T-cell (primary cell): ENCODE measurements around the gene BABAM2. TPM values are rescaled to one million over a fixed set of nuclear protein-coding genes. Genes with fewer than 3 reads are reported as not detected.
"Not testable (repeated sequence)": the region's sequence is repeated elsewhere in the genome, so short reads cannot be mapped to it uniquely, and the experiment has no call there.

Experiments
- ATAC-seq, 4 experiments: fragments of 200-7000 bp in 3 of 4; fragments of 150-1000 bp in 1 of 4; cut with Tn5 transposase; replicated peaks in 1 of 4; 1 replicate in 3 of 4; 2 replicates in 1 of 4; pipeline ENCODE4 v1.10.0; 2021; ENCODE audit warnings: moderate library complexity in 3 of 4, mild to moderate bottlenecking in 2 of 4, moderate number of reproducible peaks in 1 of 4
- CTCF ChIA-PET, 2 donors: fragments of 300-600 bp; sonication (Branson Sonifier 250); formaldehyde crosslinking; loops; one replicate each; lab custom pipeline; 2022; ENCODE audit warnings: antibody characterized with exemption in 2 of 2; lab: Charles Lee
- POLR2A ChIA-PET, 2 donors: fragments of 300-600 bp; sonication (Branson Sonifier 250); formaldehyde crosslinking; loops; one replicate each; lab custom pipeline; 2022; ENCODE audit warnings: antibody characterized with exemption in 2 of 2; lab: Charles Lee
- DNase-seq, 35 experiments: peaks; one replicate each; pipeline versions ENCODE4 v3.0.0 to v3.0.0-alpha.2; 2013 to 2023
- H3K27ac ChIP-seq: one replicate; pipeline ENCODE4 v1.5.1; 2013; ENCODE audit warnings: low read length
- H3K27me3 ChIP-seq, 2 experiments: replicated peaks in 1 of 2; 1 replicate in 1 of 2; 2 replicates in 1 of 2; pipeline versions ENCODE4 v1.6.1 to v1.7.0; 2013; ENCODE audit warnings: low read length in 1 of 2, mixed read lengths in 1 of 2; ENCODE audit not compliant: control insufficient read depth in 2 of 2, insufficient read depth in 2 of 2; ENCODE audit errors: extremely low read depth in 1 of 2
- H3K36me3 ChIP-seq, 2 donors: 1 replicate in 1 of 2; 2 replicates in 1 of 2; pipeline versions ENCODE4 v1.6.1 to v1.7.0; 2013; ENCODE audit warnings: low read length in 1 of 2; ENCODE audit not compliant: control insufficient read depth in 2 of 2, insufficient read depth in 1 of 2; ENCODE audit errors: extremely low read depth in 1 of 2
- H3K4me1 ChIP-seq, 2 experiments: 1 replicate in 1 of 2; 2 replicates in 1 of 2; pipeline versions ENCODE4 v1.6.1 to v1.7.0; 2013; ENCODE audit warnings: low read length in 2 of 2, mixed read lengths in 1 of 2; ENCODE audit not compliant: insufficient read depth in 2 of 2, control insufficient read depth in 1 of 2; ENCODE audit errors: extremely low read depth in 1 of 2
- H3K4me3 ChIP-seq, 2 donors: 1 replicate in 1 of 2; 2 replicates in 1 of 2; pipeline versions ENCODE4 v1.5.1 to v1.7.0; 2013; ENCODE audit warnings: mild to moderate bottlenecking in 2 of 2, low read length in 1 of 2, moderate library complexity in 1 of 2; ENCODE audit not compliant: control insufficient read depth in 1 of 2; ENCODE audit errors: extremely low read depth in 1 of 2
- H3K9me3 ChIP-seq: 2 replicates; pipeline ENCODE4 v1.7.0; 2013
- H3K27ac Mint-ChIP-seq, 2 donors: one replicate each; pipeline ENCODE4 v1.8.0; 2020 to 2021; ENCODE audit warnings: mild to moderate bottlenecking in 2 of 2, mixed read lengths in 2 of 2
- H3K27me3 Mint-ChIP-seq, 2 donors: one replicate each; pipeline ENCODE4 v1.8.0; 2021 to 2022; ENCODE audit warnings: mixed read lengths in 2 of 2
- H3K36me3 Mint-ChIP-seq: one replicate; pipeline ENCODE4 v1.8.0; 2021; ENCODE audit warnings: mixed read lengths
- H3K4me1 Mint-ChIP-seq, 3 donors: one replicate each; pipeline ENCODE4 v1.8.0; 2020 to 2022; ENCODE audit warnings: mixed read lengths in 3 of 3, mild to moderate bottlenecking in 1 of 3
- H3K4me3 Mint-ChIP-seq, 3 donors: one replicate each; pipeline ENCODE4 v1.8.0; 2020 to 2022; ENCODE audit warnings: mild to moderate bottlenecking in 3 of 3, mixed read lengths in 3 of 3, moderate library complexity in 3 of 3
- H3K9me3 Mint-ChIP-seq, 3 donors: one replicate each; pipeline ENCODE4 v1.8.0; 2020 to 2022; ENCODE audit warnings: mixed read lengths in 3 of 3
- WGBS: methylation state at CpG from one replicate; pipeline ENCODE4 v1.1.5; 2013; ENCODE audit warnings: missing lambda C conversion rate; ENCODE audit not compliant: insufficient coverage; 5-methylcytosine and 5-hydroxymethylcytosine counted together
- total RNA-seq, 35 experiments: library from RNA in 6 of 35; stranded (reverse) in 6 of 35; fragments of 120-200 nt in 1 of 35; gene quantifications; one replicate each; pipeline versions ENCODE4 v1.2.1 to v1.2.4 and lab custom pipeline; 2013 to 2026

The BABAM2 gene
- total RNA-seq, 5 donors from 2014 or later (not counting 1 experiment from before 2014, with no cell fraction given), result 28.4 to 45.2 (median 37.4) TPM

DNA sequence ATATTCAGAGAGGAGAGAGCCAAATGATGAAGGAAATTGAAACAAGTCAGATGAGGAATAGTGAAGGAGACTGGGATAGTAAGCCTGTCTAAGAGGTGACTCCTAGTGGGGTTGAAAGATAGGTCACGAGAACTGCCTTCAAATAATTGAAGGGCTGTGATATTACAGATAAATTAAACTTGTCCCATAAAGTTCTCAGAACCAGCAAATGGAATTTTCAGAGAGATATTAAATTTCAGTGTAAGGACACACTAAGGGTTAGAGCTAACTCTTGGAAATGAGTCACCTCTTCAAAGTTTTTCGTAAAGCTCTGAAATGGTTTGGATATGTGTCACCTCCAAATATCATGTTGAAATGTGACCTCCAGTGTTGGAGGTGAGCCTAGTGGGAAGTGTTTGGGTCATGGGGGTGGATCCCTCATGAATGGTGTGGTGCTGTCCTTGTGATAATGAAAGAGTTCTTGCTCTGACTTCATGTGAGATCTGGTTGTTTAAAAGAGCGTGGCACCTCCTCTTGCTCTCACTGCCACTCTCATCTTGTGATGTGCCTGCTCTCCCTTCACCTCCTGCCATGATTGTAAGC is 87.3 kb downstream of the BABAM2 start:
- Histone ChIP-seq H3K4me3 (no peak overlapping the region), H3K27me3 (no peaks in the 10 kb centered on the region), H3K27ac (no peak overlapping the region), H3K36me3 (no peaks in the 10 kb centered on the region), H3K9me3 (no peaks in the 10 kb centered on the region), H3K4me1 (no peaks in the 10 kb centered on the region)
- peaks cover 0 to 5% (median 0%) of the 10 kb centered on the region in 3 donors for H3K9me3 Mint-ChIP-seq
- 66% methylated on average over 3 of the region's 3 CpGs for WGBS
- peak overlapping the region; percentile 11 to 45 for H3K27ac Mint-ChIP-seq
- no peaks in the 10 kb centered on the region for H3K27me3 Mint-ChIP-seq
- CTCF ChIA-PET, result no interaction called here
- H3K36me3 Mint-ChIP-seq, result peaks cover 15% of the 10 kb centered on the region
- DNase-seq (no peak), ATAC-seq (no peak)
- peaks cover 23 to 25% (median 25%) of the 10 kb centered on the region in 3 donors for H3K4me1 Mint-ChIP-seq
- POLR2A ChIA-PET, result no interaction called here
- H3K4me3 Mint-ChIP-seq, result no peak overlapping the region

DNA sequence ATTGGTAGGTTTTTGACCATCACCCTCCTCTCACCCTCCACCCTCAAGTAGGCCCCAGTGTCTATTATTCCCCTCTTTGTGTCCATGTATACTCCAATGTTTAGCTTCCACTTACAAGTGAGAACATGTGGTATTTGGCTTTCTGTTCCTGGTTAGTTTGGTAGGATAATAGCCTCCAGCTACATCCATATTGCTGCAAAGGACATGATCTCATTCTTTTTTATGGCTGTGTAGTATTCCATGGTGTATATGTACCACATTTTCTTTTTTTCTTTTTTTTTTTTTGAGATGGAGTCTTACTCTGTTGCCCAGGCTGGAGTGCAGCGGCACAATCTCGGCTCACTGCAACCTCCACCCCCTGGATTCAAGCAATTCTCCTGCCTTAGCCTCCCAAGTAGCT is 88.2 kb downstream of the BABAM2 start:
- peaks cover 23 to 26% (median 25%) of the 10 kb centered on the region in 3 donors for H3K4me1 Mint-ChIP-seq
- H3K4me1 ChIP-seq, H3K27ac ChIP-seq, H3K4me3 Mint-ChIP-seq, H3K4me3 ChIP-seq, H3K9me3 Mint-ChIP-seq, H3K9me3 ChIP-seq, H3K36me3 ChIP-seq, H3K27me3 Mint-ChIP-seq, DNase-seq, ATAC-seq, H3K27me3 ChIP-seq, CTCF ChIA-PET, H3K27ac Mint-ChIP-seq: not testable (repeated sequence)
- WGBS, result no CpG with 5 or more reads among the region's 2 CpGs
- peaks cover 15% of the 10 kb centered on the region for H3K36me3 Mint-ChIP-seq
- POLR2A ChIA-PET, result interaction anchor here in 1 of 2 donors (0.6 kb wide), 1 partner anchor 117 kb away, joined by 10 read pairs; no protein-coding TSS in a partner anchor

DNA sequence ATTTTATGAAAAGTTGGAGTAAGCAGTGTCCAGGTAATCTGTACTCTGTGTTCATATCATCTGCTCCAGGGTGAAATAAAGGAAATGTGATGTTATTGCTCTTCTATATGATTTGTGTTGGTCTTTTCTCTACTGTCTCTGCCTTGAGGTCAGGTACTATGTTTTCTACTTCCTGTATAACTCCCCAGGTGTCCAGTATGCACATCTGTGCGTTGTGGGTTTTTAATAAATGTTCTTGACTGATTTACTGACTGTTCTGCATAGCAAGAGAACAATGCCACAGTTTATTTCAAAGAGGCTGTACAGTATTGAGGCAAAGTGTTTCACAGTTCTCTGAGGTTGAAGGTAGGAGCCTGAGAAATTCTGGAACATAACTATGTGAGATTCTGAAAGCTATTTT is 89.7 kb downstream of the BABAM2 start:
- Mint-ChIP-seq H3K4me1 (peaks cover 23 to 26% (median 25%) of the 10 kb centered on the region in 3 donors), H3K36me3 (peaks cover 15% of the 10 kb centered on the region), H3K9me3 (peaks cover 0 to 5% (median 3%) of the 10 kb centered on the region in 3 donors), H3K27me3 (no peaks in the 10 kb centered on the region), H3K4me3 (no peak overlapping the region), H3K27ac (no peak overlapping the region)
- DNase-seq (no peak), ATAC-seq (no peak)
- Histone ChIP-seq H3K27ac (no peak overlapping the region), H3K4me3 (no peak overlapping the region), H3K4me1 (no peaks in the 10 kb centered on the region), H3K36me3 (no peaks in the 10 kb centered on the region), H3K9me3 (no peaks in the 10 kb centered on the region), H3K27me3 (no peaks in the 10 kb centered on the region)
- WGBS, result no CpG with 5 or more reads among the region's 1 CpG
- POLR2A ChIA-PET, result interaction anchor here in 1 of 2 donors (0.6 kb wide), 1 partner anchor 9 kb away, joined by 4 read pairs; no protein-coding TSS in a partner anchor
- CTCF ChIA-PET, result no interaction called here

DNA sequence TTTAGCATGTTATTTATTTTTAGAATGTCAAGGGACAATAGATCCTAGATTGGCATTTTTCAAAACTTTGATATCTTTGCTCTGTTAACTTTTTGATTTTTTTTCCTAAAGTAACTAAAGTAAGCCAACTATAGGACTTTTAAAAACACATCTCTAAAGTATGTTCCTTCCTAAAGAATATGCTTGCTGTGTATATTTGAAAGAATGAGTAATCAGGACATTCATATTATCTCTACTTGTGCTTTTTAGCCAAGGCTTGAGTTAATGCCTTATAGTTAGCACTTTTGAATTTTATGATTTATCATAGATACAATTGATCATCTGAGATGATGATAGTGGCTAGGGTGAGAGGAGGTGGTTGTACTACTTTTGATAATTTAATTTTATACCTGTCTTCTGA is 93.6 kb downstream of the BABAM2 start:
- DNase-seq, result no peak
- Mint-ChIP-seq H3K36me3 (peaks cover 13% of the 10 kb centered on the region), H3K4me3 (no peak overlapping the region), H3K4me1 (peaks cover 42 to 49% (median 44%) of the 10 kb centered on the region in 3 donors), H3K27me3 (no peaks in the 10 kb centered on the region), H3K27ac (no peak overlapping the region), H3K9me3 (peaks cover 0 to 3% (median 0%) of the 10 kb centered on the region in 3 donors)
- Histone ChIP-seq H3K4me3 (no peak overlapping the region), H3K9me3 (no peaks in the 10 kb centered on the region), H3K36me3 (no peaks in the 10 kb centered on the region), H3K4me1 (peaks cover 0 to 9% of the 10 kb centered on the region in 2 experiments), H3K27ac (no peak overlapping the region), H3K27me3 (no peaks in the 10 kb centered on the region)
- ChIA-PET POLR2A (no interaction called here), CTCF (interaction anchor here in 1 of 2 donors (0.5 kb wide), 1 partner anchor 365 kb away, joined by 3 read pairs; no protein-coding TSS in a partner anchor)
- no peak for ATAC-seq

DNA sequence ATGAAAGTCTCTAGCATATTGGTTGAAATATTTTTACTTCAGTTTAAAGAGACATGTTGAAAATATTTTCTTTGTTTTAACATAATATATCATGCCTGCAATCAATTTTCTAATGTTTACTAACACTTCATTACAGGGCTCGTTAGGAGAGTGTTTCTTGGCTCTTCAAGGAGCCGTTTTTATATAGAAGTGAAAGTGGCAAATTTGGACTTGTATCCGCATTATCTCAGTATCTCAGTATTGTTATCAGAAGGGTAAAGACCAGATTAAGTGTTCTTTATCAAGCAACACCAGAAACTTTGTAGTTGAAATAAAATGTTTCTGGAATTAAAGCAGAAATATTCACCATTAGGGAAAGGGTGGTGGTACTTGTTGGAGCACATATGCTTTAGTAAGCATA is 97.8 kb downstream of the BABAM2 start:
- Histone ChIP-seq H3K27ac (peak overlapping the region; percentile 48), H3K27me3 (no peaks in the 10 kb centered on the region), H3K36me3 (no peaks in the 10 kb centered on the region), H3K4me3 (no peak overlapping the region), H3K9me3 (peaks cover 3% of the 10 kb centered on the region), H3K4me1 (peaks cover 0 to 9% of the 10 kb centered on the region in 2 experiments)
- H3K9me3 Mint-ChIP-seq, result peaks cover 3 to 8% (median 5%) of the 10 kb centered on the region in 3 donors
- H3K4me1 Mint-ChIP-seq, result peaks cover 42 to 50% (median 49%) of the 10 kb centered on the region in 3 donors
- DNase-seq, result no peak
- H3K4me3 Mint-ChIP-seq, result peak overlapping the region in 2 of 3 donors; percentile 21 to 45
- H3K27ac Mint-ChIP-seq, result peak overlapping the region; percentile 86 to 87
- CTCF ChIA-PET, result interaction anchor here in 1 of 2 donors (0.8 kb wide), 1 partner anchor 18 kb away, joined by 3 read pairs; no protein-coding TSS in a partner anchor
- WGBS, result no CpG with 5 or more reads among the region's 3 CpGs
- H3K27me3 Mint-ChIP-seq, result no peaks in the 10 kb centered on the region
- ATAC-seq, result no peak
- peaks cover 30% of the 10 kb centered on the region for H3K36me3 Mint-ChIP-seq
- POLR2A ChIA-PET, result no interaction called here

DNA sequence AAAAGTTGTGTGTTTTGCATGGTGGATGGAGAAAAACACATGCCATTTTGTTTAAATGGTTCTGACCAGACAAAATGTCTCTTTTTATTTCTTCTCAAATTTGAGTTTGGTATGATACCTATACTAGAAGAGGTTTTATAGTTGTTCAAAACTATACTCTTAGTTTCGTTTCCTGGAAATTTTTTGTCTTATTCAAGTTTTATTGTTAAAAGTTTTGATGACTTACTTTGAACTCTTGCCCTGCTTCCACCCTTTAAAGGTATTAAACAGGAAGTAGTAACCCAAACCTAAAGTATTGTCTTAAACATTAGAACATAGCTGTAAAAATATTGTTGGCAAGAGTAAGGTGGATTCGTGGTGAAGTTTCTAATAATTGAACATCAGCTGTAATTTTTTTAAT is 98.2 kb downstream of the BABAM2 start:
- no CpG with 5 or more reads among the region's 2 CpGs for WGBS
- H3K27ac Mint-ChIP-seq, result peak overlapping the region; percentile 86 to 87
- H3K9me3 Mint-ChIP-seq, result peaks cover 3 to 8% (median 5%) of the 10 kb centered on the region in 3 donors
- peak overlapping the region; percentile 48 for H3K27ac ChIP-seq
- DNase-seq (no peak), ATAC-seq (peak; percentile 31 to 75 (median 54))
- H3K27me3 ChIP-seq, result no peaks in the 10 kb centered on the region
- peak overlapping the region in 2 of 3 donors; percentile 21 to 45 for H3K4me3 Mint-ChIP-seq
- peaks cover 30% of the 10 kb centered on the region for H3K36me3 Mint-ChIP-seq
- ChIA-PET POLR2A (interaction anchor here in 1 of 2 donors (0.6 kb wide), 1 partner anchor 95 kb away, joined by 8 read pairs; no protein-coding TSS in a partner anchor), CTCF (interaction anchor here in 1 of 2 donors (0.8 to 0.9 kb wide), 2 partner anchors 11 to 18 kb away, joined by 3 read pairs; no protein-coding TSS in a partner anchor)
- no peak overlapping the region for H3K4me3 ChIP-seq
- peaks cover 0 to 9% of the 10 kb centered on the region in 2 experiments for H3K4me1 ChIP-seq
- no peaks in the 10 kb centered on the region for H3K27me3 Mint-ChIP-seq
- H3K9me3 ChIP-seq, result peaks cover 3% of the 10 kb centered on the region
- peaks cover 42 to 50% (median 49%) of the 10 kb centered on the region in 3 donors for H3K4me1 Mint-ChIP-seq
- no peaks in the 10 kb centered on the region for H3K36me3 ChIP-seq
